GM21619 (cell line): ENCODE measurements around the gene BCAN.

Experiments used
- ATAC-seq: cut with Tn5 transposase; IDR thresholded peaks from one replicate; pipeline ENCODE4 v1.9.1; 2021; ENCODE audit not compliant: unreplicated experiment

The BCAN gene

DNA sequence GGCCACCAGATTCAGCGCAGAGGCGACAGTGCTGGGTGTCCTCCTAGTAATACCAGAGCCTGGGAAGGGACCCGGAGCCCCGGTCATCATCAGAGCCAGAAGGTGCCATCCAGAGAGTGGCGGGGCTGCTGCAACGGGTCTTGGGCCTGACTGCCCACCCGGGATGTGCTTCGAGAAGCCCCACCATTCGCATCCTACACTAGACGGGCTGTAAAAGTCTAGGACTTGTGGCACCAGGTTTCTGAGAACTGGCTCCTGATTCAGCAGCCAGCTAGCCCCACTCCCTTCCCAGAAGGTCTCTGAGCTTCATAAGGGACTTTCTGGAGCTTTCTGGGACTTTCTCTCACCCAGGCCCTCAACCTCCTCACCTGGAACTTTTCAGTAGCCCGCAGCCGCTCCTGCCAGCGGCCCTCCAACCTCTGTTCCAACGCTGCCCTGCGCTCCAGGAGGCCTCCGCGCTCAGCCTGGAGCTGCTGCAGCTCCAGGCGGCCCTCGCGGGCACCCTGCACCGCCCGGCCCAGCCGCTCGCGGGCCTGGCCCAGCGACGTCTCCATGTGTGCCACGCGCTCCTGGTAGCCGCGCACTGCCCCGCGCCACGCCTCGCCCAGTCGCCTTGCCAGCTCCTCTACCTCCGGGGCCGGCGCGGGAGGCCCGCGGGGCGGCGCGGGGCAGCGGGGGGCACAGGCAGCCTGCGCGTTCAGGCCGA lies 34.4 kb downstream of the BCAN start:
- ATAC-seq, result no peak

DNA sequence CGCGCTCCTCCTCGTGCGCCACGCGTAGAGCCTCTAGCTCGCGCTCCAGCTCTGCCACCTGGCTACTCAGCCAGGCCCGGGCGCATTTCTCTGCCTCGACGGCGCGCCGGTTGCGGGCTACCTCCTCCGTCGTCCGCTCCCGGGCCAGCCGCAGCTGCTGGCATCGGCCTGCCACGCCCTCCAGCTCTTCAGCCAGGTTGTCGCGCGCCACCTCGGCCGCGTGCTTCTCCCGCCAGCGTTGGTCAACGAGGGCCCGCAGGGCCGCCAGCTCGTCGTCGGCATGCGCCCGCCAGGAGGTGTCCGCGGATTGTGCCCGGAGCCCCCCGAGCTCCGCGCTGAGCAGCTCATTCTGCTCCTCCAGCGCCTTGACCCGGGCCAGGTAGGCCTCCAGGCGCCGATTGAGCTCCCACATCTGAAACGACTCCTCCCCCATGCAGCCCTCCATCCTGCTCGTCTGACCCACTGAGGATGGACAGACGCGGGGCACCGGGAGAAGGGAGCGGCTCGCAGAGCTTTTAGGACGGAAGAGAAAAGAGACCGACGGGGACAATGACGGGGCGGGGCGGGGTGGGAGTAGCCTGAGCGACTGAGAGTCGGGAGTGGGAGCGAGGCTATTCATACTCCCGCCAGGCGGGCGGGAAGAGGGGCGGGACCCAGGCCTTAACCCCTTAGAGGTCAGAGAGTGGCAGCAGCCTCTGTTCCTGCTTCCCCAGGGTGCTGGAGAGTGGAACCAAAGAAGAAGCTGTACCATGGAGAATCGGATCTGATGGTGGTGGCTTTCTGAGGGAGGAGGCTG lies 35.1 kb downstream of the BCAN start, which contains the start of gene NES:
NES (minus strand) TSS at position 588 of the 796 bp plus-strand sequence; CDS start at position 445, 143 bp downstream.
- ATAC-seq, result no peak

DNA sequence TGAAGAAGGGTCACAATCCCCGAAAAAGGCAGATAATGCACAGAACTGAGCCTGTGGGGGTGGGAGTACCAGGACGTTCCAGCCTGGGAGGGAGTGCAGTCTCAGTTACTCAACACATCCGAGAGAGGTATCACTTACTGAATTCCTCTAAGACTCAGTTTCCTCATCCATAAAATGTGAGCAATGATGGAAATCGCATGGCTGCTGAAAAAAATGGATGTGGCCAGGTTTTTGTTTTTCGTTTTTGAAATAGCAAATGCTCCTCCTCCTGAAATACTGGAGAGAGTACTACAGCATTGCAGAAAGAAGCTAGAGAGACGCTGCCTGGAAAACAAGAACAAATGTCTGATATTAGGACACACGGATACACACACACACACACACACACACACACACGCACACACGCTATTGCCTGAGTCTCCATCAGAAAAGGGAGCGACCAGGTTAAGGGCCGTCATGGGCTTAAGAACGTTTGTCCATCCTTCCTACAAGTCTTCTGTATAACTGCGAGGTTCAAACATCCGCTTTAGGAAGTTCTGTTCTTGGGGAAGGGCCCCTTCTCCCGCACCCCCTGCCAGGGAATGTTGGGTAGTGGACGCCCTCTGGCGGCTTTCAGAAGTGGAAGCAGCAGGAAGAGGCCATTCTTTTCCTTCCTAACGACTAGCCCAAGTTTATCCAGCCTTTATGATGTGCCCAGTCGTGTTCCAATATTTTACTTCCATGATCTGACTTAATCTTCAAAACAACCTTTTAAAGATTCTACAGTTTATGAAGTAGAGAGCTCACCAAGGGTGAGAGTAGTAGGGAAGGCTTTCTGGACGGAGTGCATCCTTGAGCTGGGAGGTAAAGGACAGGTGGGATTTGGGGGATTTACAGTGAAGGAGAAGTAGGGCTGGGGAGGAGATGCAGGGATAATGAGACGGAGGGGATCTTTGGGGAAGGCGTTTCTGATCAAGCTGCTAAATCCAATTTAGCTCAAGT lies 36.0 kb downstream of the BCAN start:
- ATAC-seq, result no peak

DNA sequence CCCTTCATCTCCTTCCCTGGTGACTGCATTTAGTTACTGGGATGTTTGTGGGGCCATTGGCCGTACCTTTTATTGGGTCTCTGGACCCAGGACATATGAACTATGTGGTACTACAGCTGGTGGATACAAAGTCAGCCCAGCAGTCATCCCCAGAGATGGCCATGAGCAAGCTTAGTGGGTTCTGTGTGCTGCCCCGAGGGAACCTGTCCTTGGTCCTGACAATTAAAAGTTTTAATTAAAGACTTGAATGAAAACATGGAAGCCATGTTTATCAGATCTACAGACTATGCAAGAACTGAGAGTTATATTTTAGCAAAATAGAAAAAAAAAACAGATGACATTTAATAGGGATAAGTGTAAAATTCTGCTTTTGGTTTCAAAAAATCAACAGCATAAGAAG lies 38.1 kb downstream of the BCAN start:
- no peak for ATAC-seq

DNA sequence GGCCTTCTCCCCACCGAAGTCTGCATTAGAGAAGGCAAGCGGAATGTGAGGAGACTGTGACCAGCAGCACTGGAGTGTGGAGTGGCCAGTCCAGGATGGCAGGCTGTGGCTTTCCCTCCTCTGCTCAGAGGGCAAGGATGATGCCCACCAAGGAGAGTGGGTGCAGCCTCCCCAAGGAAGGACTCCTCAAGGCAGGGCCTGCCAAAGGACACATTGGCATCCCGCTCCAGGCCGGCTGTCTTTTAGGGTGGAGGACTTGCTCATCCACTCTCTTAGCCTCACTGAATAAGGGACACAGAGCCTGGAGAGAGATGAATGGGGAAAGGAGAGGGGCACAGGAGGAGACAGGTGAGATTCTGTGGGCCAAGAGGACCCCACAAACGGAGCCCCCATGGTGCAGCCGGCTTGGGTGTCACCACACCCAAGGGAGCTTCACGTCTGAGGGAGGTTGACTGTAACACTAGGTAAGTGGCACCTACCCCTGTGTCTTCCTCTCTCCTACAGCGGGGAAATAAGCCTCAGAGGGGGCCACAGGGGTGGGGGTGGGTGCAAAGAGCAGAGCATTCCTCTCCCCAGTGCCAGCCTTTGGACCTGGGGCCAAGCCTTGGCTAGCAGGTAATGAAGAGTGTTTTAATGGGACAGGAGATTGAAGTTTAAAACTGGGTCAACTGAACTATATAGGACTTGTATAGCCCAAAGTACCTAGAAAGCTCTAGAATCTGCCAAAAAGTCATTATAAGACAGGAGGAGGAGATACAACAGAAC lies 39.5 kb downstream of the BCAN start:
- ATAC-seq, result no peak

DNA sequence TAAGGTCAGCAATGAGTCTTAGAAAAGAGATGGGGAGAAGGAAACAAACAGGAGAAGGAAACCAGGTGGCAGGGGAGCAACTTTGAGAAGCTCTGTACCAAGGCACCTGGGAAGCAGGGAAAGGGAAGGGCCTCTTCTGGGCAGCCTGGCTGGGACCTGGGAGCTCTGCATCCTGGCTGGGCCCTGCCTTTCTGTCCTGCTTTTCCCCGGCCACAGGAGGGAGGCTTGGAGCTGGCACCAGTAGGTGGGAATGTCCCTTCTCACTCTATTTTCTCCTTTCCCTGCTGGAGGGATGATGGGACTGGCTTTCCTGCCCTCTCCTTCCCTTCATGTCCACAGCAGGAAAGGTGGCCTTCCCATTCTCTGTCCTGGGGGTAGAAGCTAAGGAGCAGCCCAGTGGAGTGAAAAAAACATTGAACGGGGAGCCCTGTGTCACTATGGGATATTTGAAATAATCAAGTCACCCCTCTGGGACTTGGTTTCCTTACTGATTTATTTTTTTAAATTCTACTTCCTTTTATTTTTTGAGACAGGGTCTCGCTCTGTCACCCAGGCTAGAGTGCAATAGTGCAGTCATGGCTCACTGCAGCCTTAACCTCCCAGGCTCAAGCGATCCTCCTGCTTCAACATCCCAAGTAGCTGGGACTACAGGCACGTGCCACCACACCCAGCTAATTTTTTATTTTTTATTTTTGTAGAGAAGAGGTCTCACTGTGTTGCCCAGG lies 40.4 kb downstream of the BCAN start:
- ATAC-seq, result no peak

DNA sequence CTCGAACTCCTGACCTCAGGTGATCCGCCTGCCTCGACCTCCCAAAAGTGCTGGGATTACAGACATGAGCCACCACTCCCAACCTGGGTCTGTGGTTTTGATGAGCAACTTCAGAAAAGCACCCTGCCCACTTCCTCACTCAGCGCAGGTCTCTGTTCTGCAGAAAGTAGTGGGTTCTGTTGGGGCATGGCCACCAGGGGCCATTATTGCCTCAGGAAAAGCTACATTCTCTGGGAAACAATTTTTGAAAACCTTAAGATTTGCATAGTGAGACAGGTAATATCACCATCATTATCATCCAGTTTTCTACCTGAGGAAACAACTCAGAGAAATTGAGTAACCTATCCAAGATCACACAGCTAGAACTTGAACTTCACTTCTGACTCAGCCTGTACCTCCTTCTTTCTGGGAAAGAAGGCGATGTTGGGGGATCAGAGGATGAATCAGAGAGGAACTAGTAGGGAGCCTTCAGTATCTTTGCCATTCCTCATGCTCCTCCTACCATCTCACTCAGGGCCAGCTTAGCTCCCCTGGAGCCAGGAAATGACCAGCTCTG lies 42.4 kb downstream of the BCAN start:
- no peak for ATAC-seq

DNA sequence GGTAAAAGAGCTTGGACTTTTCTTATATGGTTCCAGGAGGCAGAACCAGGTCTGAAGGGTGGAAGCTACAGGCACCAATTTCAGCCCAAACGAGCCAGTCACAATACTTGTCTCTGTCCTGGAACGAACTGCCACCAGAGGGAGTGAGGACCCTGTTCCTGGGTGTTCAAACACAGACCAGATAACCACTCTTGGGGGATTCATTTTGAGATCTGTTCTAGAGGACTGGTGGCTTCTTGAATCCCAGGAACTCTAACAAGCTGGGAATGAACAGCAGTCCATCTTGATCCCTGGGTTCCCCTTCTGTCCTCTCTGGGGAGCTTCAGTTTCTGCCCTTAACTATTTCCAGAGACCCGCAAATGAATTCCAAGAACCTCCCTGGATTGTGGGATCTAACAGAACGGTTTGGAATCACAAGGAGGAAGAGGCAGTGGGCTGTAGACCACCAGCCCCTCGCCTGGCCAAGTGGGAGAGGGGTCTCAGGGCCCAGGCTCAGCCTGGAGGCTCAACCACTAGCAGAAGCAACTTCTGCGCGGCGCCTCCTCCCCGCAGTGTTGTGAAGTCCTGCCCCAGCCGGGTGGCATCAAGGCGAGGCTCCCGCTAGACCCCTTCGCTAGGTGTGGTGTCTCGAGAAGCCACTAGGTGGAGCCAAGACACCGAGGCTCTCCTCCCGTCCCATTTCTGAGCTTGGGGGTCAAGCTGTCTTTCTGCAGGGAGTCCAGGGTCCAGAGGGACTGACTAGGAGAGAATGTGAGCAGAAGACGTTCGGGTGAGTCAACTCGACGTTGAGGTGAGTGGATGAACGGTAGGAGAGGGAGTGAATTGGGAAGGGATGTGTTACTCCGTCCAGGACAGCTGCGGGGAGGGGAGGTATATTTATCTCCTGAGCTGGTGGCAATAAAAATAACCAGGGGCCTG lies 47.4 kb downstream of the BCAN start:
- ATAC-seq, result no peak

DNA sequence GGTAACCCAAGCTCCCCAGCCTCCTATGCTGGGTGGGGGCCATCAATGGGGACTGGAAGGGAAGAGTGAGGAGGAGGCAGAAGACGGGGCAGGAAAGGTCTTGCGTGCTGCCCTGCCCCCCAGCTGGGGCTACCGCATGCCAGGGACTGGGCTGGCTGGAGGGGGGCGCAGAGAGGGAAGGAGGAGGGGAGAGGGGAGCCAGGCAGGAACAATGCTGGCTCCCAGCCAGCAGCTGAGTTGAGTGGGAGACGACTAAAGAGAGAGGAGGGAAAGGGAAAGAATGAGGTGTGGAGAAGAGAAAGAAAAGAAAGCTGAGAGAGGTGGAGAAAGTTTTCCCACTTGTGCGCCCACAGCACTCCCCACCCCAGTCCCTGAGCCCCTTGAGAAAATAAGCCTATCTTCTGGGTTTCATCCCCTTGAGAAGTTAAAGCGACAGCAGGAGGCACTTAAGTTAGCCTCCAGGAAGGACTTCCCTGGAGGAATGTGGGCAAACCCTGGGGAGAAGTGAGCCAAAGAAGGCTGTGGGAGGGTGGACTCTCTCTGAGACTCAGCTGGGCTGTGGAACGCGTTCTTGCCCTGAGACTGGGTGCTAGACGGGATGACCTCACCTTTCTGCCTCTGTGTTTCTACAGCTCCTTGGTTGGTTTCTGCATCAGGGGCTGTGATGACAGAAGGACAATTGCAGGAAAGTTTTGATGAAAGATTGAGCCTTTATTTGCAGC lies 48.2 kb downstream of the BCAN start:
- ATAC-seq, result no peak

DNA sequence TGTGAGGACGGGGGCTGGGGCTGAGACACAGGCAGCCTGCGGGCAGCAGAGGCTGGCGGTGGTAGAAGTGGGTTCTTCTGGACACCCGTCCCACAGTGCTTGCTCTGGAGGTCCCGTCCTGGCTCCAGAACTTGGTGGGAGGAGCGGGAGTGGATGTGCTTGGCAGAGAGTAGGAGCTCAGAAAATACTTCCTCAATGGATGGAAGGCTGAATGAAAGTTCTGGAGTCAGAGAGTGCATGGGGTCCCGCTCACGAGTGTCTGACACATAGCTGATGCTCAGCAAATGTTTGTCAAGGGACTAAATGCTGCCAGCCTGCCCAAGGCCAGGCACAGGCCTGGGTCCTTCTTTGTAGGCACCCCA lies 48.7 kb downstream of the BCAN start:
- ATAC-seq, result no peak

DNA sequence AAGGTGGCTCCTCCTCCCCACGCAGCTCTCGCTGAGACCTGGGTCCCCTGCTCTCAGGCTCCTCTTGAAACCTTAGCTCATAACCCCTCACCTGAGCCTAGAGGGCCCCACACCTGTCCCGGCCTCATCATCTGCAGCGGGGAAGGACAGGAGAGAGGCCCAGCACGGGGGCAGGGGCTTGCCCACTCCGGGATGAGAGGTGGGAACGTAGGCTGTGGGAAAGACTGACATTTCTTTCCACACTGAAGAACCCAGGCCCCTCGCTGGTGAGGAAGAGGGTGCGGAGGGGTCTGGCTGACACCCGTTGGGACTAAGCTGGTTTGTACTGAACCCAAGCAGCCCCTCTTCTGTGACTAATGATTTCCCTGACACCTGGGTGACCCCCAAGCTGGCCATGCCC lies 49.3 kb downstream of the BCAN start:
- ATAC-seq, result no peak

DNA sequence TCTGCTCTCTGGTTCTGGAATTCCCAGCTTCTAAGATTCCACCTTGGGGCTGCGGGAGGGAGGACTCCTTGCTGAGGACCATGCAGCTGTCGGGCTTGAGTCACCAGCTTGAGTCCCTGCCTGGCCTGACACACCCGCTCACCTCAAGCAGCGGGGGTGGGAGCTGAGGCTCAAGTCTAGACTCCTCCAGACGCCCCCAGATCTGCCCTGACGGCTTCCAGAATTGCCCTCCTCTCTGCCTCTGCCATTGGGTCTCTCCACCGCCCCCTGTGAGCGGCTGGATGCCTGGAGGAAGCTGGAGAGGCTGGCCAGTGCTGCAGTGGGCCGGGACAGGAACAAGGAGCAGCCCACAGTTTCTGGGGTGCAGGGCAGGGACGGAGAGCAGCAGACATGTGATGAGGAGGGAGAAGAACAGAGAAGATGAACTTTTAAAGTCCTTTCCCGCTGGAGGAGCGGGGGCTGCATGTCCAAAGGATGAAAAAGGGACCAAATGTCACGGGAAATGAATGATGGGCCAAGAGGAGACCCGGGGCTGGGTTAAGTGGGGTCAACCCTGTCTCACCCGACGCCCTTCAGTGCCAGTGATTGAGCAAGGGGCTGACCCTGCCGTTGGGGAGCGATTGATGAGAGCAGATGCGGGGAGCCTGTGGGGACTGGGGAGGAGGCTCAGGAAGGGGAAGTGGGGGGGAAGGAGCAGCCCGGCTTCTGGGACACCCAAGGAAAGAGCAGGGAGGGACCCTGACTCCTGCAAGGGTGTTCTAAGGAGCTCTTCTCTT lies 49.9 kb downstream of the BCAN start:
- ATAC-seq, result no peak

DNA sequence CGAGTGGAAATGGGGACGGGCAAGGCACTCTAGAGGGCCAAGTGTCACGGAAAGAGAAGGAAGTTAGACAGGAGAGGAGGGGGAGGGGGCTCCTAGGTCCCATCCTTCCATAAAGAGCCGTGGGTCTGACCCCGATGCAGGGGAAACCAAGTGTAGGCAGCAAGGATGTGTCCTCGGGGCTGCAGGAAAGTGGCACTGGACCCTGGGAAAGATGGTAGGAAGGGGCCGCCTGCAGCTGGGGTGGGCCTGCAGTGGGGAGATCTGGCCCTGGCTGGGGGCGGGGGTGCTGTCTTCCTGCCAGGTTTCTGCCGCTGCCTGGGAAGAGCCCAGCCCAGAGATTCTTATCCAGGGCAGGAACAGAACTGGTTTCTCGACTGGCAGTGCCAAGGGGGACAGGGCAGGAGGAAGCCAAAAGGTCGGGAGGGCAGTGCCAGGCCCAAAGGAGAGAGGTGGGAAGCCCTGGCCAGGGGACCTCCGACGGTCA lies 50.6 kb downstream of the BCAN start:
- ATAC-seq, result no peak

DNA sequence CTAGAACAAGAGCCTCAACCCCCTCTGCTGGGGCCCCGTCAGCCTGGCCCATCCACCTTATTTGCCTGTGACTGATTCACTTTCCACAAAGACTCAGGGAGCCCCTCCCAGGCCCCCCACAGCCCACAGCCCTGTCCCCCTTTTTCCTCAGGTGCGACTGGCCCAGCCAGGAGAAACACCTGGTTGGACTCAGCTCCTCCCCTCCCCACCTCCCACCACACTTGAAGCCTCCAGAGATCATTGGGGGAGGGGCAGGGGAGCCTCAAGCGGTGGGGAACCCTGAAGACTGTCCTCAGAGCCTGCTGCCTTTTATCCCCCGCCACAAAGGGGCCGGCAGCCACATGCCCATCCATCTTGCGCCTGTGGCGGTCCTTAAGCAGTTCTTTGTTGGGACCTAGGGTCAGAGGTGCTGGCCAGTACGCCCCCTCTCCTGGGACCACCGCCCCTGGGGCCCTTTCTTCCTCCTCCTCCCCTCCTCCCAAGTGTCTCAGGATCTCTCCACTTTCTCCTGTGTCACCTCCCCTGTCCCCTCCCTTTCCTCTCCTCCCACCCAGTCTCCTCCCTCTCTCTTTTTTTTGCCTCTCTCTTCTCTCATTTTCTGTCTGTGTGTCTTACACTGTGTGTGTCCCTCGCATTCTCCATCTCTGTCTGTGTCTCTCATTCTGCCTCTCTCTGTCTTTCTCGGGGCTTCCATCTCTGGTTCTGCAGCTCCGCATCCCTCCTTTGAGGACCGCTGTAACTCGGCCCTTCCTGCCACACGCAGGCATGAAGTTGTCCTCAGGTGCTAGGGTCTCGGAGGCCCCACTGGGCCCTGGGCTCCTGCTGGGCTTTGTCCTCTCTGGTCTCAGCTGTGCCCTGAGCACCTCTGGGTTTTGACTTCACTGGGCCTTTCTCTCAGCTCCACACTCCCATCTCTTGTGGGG lies 51.3 kb downstream of the BCAN start:
- ATAC-seq, result no peak

DNA sequence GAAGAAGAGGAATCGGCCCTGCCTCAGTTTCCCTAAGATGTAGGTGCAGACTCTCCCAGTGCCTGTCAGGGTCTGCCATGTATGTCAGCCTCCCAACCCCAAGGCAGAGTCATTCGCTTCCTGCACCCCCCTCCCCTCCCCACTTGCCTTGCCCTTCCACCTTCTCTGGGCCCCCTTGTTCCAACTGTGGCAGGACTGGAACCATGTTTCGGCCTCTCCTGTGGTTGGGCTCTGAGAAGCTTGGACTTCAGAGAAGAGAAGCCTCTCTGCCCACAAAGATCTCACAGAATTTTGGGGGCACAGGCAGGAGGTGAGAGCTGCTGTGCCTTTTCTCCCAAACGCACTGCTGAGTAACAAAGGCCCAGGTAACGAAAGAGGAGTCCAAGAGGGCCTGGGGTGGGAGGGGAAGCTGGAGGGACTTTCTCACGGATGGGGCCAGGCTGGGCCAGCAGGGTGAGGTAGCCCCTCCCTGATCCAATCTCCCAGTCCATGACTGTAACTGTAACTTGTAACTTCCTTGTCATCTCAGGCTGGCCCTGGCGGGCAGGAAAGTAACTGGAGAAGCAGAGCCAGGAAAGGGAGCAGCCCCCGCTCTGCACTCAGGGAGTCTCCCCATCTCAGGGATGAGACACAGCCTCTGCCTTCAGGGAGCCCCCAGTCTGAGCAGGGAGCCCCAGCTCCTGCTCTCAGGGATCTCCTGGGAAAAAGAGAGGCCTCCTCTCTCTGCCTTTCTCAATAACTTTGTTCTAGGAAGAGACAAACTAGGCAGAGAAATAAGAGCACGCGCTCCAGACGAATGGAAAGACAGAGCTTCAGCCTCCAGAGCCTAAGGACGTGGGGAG lies 52.2 kb downstream of the BCAN start:
- ATAC-seq, result no peak
